ENCODE data around the gene CNTNAP2.
"Not testable (repeated sequence)": the region's sequence is repeated elsewhere in the genome, so short reads cannot be mapped to it uniquely, and the experiment has no call there.

CNTNAP2 gene

GRCh38 chr7:147570390-147570789 lies 1453.8 kb downstream of the CNTNAP2 start:
- no peak overlapping the region for H3K4me3 ChIP-seq (ENCODE audit: low read length)
- H3K9me3 ChIP-seq (ENCODE audit: control insufficient read depth, low read depth, low read length) = no peaks in the 10 kb centered on the region
- no peaks in the 10 kb centered on the region for H3K27me3 ChIP-seq (ENCODE audit: control insufficient read depth, insufficient read depth, low read length)
- peaks cover 9% of the 10 kb centered on the region for H3K4me1 ChIP-seq (ENCODE audit: control insufficient read depth, low read depth, low read length)
- H3K27ac ChIP-seq (ENCODE audit: low read length) = no peak overlapping the region
- no peak overlapping the region for H3K9ac ChIP-seq (ENCODE audit: low read length)
- H3K36me3 ChIP-seq (ENCODE audit: control insufficient read depth, low read depth, low read length) = no peaks in the 10 kb centered on the region

GRCh38 chr7:147571436-147572185 lies 1455.0 kb downstream of the CNTNAP2 start:
- Histone ChIP-seq H3K4me1 (ENCODE audit: control insufficient read depth, low read depth, low read length) (peaks cover 9% of the 10 kb centered on the region), H3K9me3 (ENCODE audit: control insufficient read depth, low read depth, low read length) (no peaks in the 10 kb centered on the region), H3K27ac (ENCODE audit: low read length) (no peak overlapping the region), H3K36me3 (ENCODE audit: control insufficient read depth, low read depth, low read length) (no peaks in the 10 kb centered on the region), H3K27me3 (ENCODE audit: control insufficient read depth, insufficient read depth, low read length) (no peaks in the 10 kb centered on the region), H3K4me3 (ENCODE audit: low read length) (no peak overlapping the region), H3K9ac (ENCODE audit: low read length) (no peak overlapping the region)

- no peak overlapping the region for H3K27ac ChIP-seq (ENCODE audit: low read length)
- H3K36me3 ChIP-seq (ENCODE audit: control insufficient read depth, low read depth, low read length) = no peaks in the 10 kb centered on the region
- H3K9me3 ChIP-seq (ENCODE audit: control insufficient read depth, low read depth, low read length) = no peaks in the 10 kb centered on the region
- no peaks in the 10 kb centered on the region for H3K27me3 ChIP-seq (ENCODE audit: control insufficient read depth, insufficient read depth, low read length)
- no peaks in the 10 kb centered on the region for H3K4me1 ChIP-seq (ENCODE audit: control insufficient read depth, low read depth, low read length)
- H3K4me3 ChIP-seq (ENCODE audit: low read length) = no peak overlapping the region
- no peak overlapping the region for H3K9ac ChIP-seq (ENCODE audit: low read length)
Measured at GRCh38 chr7:147578196-147578595, 1461.6 kb downstream of the CNTNAP2 start.

- H3K27me3 ChIP-seq (ENCODE audit: control insufficient read depth, insufficient read depth, low read length) = no peaks in the 10 kb centered on the region
- H3K4me3 ChIP-seq (ENCODE audit: low read length) = no peak overlapping the region
- no peaks in the 10 kb centered on the region for H3K9me3 ChIP-seq (ENCODE audit: control insufficient read depth, low read depth, low read length)
- H3K4me1 ChIP-seq (ENCODE audit: control insufficient read depth, low read depth, low read length) = no peaks in the 10 kb centered on the region
- no peak overlapping the region for H3K27ac ChIP-seq (ENCODE audit: low read length)
- H3K36me3 ChIP-seq (ENCODE audit: control insufficient read depth, low read depth, low read length) = no peaks in the 10 kb centered on the region
- H3K9ac ChIP-seq (ENCODE audit: low read length) = no peak overlapping the region
Measured at GRCh38 chr7:147579148-147579547, 1462.5 kb downstream of the CNTNAP2 start.

GRCh38 chr7:147584771-147585193 lies 1468.2 kb downstream of the CNTNAP2 start:
- Histone ChIP-seq H3K4me1 (ENCODE audit: control insufficient read depth, low read depth, low read length) (peaks cover 27% of the 10 kb centered on the region), H3K27ac (ENCODE audit: low read length) (no peak overlapping the region)

GRCh38 chr7:147586110-147586509 lies 1469.5 kb downstream of the CNTNAP2 start:
- H3K9me3 ChIP-seq (ENCODE audit: control insufficient read depth, low read depth, low read length) = no peaks in the 10 kb centered on the region
- H3K27ac ChIP-seq (ENCODE audit: low read length) = no peak overlapping the region
- H3K4me3 ChIP-seq (ENCODE audit: low read length) = peak overlapping the region; percentile 21
- H3K27me3 ChIP-seq (ENCODE audit: control insufficient read depth, insufficient read depth, low read length) = no peaks in the 10 kb centered on the region
- peaks cover 27% of the 10 kb centered on the region for H3K4me1 ChIP-seq (ENCODE audit: control insufficient read depth, low read depth, low read length)
- H3K9ac ChIP-seq (ENCODE audit: low read length) = no peak overlapping the region
- H3K36me3 ChIP-seq (ENCODE audit: control insufficient read depth, low read depth, low read length) = no peaks in the 10 kb centered on the region

More at GRCh38 chr7:147584771-147585193, 1468.2 kb downstream of the CNTNAP2 start:
- Histone ChIP-seq H3K36me3 (ENCODE audit: control insufficient read depth, low read depth, low read length) (no peaks in the 10 kb centered on the region), H3K9me3 (ENCODE audit: control insufficient read depth, low read depth, low read length) (no peaks in the 10 kb centered on the region), H3K27me3 (ENCODE audit: control insufficient read depth, insufficient read depth, low read length) (no peaks in the 10 kb centered on the region), H3K9ac (ENCODE audit: low read length) (no peak overlapping the region), H3K4me3 (ENCODE audit: low read length) (no peak overlapping the region)

- Histone ChIP-seq H3K36me3 (ENCODE audit: control insufficient read depth, low read depth, low read length) (no peaks in the 10 kb centered on the region), H3K27ac (ENCODE audit: low read length) (no peak overlapping the region), H3K4me3 (ENCODE audit: low read length) (no peak overlapping the region)
Measured at GRCh38 chr7:147586526-147586925, 1469.9 kb downstream of the CNTNAP2 start.

GRCh38 chr7:147593271-147594057 lies 1476.9 kb downstream of the CNTNAP2 start:
- no peak overlapping the region for H3K4me3 ChIP-seq (ENCODE audit: low read length)
- no peaks in the 10 kb centered on the region for H3K36me3 ChIP-seq (ENCODE audit: control insufficient read depth, low read depth, low read length)
- H3K27me3 ChIP-seq (ENCODE audit: control insufficient read depth, insufficient read depth, low read length) = no peaks in the 10 kb centered on the region
- no peak overlapping the region for H3K9ac ChIP-seq (ENCODE audit: low read length)
- H3K9me3 ChIP-seq (ENCODE audit: control insufficient read depth, low read depth, low read length) = no peaks in the 10 kb centered on the region
- peaks cover 11% of the 10 kb centered on the region for H3K4me1 ChIP-seq (ENCODE audit: control insufficient read depth, low read depth, low read length)
- H3K27ac ChIP-seq (ENCODE audit: low read length) = no peak overlapping the region

More at GRCh38 chr7:147586526-147586925, 1469.9 kb downstream of the CNTNAP2 start:
- no peaks in the 10 kb centered on the region for H3K27me3 ChIP-seq (ENCODE audit: control insufficient read depth, insufficient read depth, low read length)
- H3K9ac ChIP-seq (ENCODE audit: low read length) = no peak overlapping the region
- H3K4me1 ChIP-seq (ENCODE audit: control insufficient read depth, low read depth, low read length) = peaks cover 29% of the 10 kb centered on the region
- H3K9me3 ChIP-seq (ENCODE audit: control insufficient read depth, low read depth, low read length) = no peaks in the 10 kb centered on the region

- H3K9ac ChIP-seq (ENCODE audit: low read length) = no peak overlapping the region
- H3K27me3 ChIP-seq (ENCODE audit: control insufficient read depth, insufficient read depth, low read length) = no peaks in the 10 kb centered on the region
- H3K4me1 ChIP-seq (ENCODE audit: control insufficient read depth, low read depth, low read length) = peaks cover 10% of the 10 kb centered on the region
- H3K9me3 ChIP-seq (ENCODE audit: control insufficient read depth, low read depth, low read length) = no peaks in the 10 kb centered on the region
- H3K4me3 ChIP-seq (ENCODE audit: low read length) = no peak overlapping the region
- H3K27ac ChIP-seq (ENCODE audit: low read length) = no peak overlapping the region
- no peaks in the 10 kb centered on the region for H3K36me3 ChIP-seq (ENCODE audit: control insufficient read depth, low read depth, low read length)
Measured at GRCh38 chr7:147595042-147595441, 1478.4 kb downstream of the CNTNAP2 start.

- H3K27me3 ChIP-seq (ENCODE audit: control insufficient read depth, insufficient read depth, low read length); H3K27ac ChIP-seq (ENCODE audit: low read length); H3K36me3 ChIP-seq (ENCODE audit: control insufficient read depth, low read depth, low read length); H3K4me3 ChIP-seq (ENCODE audit: low read length); H3K9me3 ChIP-seq (ENCODE audit: control insufficient read depth, low read depth, low read length); H3K9ac ChIP-seq (ENCODE audit: low read length): not testable (repeated sequence)
- H3K4me1 ChIP-seq (ENCODE audit: control insufficient read depth, low read depth, low read length) = peaks cover 12% of the 10 kb centered on the region
Measured at GRCh38 chr7:147598687-147599086, 1482.1 kb downstream of the CNTNAP2 start.

- H3K36me3 ChIP-seq (ENCODE audit: control insufficient read depth, low read depth, low read length) = no peaks in the 10 kb centered on the region
- no peak overlapping the region for H3K27ac ChIP-seq (ENCODE audit: low read length)
- H3K4me1 ChIP-seq (ENCODE audit: control insufficient read depth, low read depth, low read length) = peaks cover 36% of the 10 kb centered on the region
- H3K9ac ChIP-seq (ENCODE audit: low read length) = peak overlapping the region; percentile 2
- peak overlapping the region; percentile 3 for H3K4me3 ChIP-seq (ENCODE audit: low read length)
- H3K27me3 ChIP-seq (ENCODE audit: control insufficient read depth, insufficient read depth, low read length) = no peaks in the 10 kb centered on the region
- H3K9me3 ChIP-seq (ENCODE audit: control insufficient read depth, low read depth, low read length) = no peaks in the 10 kb centered on the region
Measured at GRCh38 chr7:147605323-147605722, 1488.7 kb downstream of the CNTNAP2 start.
